Kidney (tissue), 14 donors: ENCODE measurements around the gene NFIA. TPM values are rescaled to one million over a fixed set of nuclear protein-coding genes. Genes with fewer than 3 reads are reported as not detected.

Experiments
- DNase-seq, 5 donors: peaks; one replicate each; pipeline ENCODE4 v3.0.0-alpha.2; 2013 to 2020
- FAIRE-seq: peaks from 2 replicates; lab custom pipeline; 2012; peaks lifted over from hg19 to GRCh38; lab: Jason Lieb, UNC
- H3K27ac ChIP-seq, 2 donors: one replicate each; pipeline ENCODE4 v1.7.0; 2013; ENCODE audit warnings: low read depth in 2 of 2, low read length in 2 of 2, inconsistent platforms in 1 of 2
- H3K27me3 ChIP-seq: one replicate; pipeline ENCODE4 v1.7.1; 2013; ENCODE audit warnings: low read length, inconsistent platforms; ENCODE audit not compliant: control insufficient read depth, insufficient read depth
- H3K36me3 ChIP-seq, 3 donors: one replicate each; pipeline versions ENCODE4 v1.7.0 to v1.7.1; 2013; ENCODE audit warnings: low read length in 3 of 3, control low read depth in 1 of 3, inconsistent platforms in 1 of 3; ENCODE audit not compliant: insufficient read depth in 3 of 3, control insufficient read depth in 2 of 3
- H3K4me1 ChIP-seq, 3 donors: one replicate each; pipeline versions ENCODE4 v1.7.0 to v1.7.1; 2013; ENCODE audit warnings: low read length in 3 of 3, inconsistent platforms in 1 of 3, low read depth in 1 of 3; ENCODE audit not compliant: control insufficient read depth in 2 of 3, insufficient read depth in 2 of 3
- H3K4me3 ChIP-seq, 3 donors: one replicate each; pipeline versions ENCODE4 v1.7.0 to v1.8.1; 2013; ENCODE audit warnings: low read length in 3 of 3, control low read depth in 1 of 3, inconsistent platforms in 1 of 3
- H3K9ac ChIP-seq, 3 donors: one replicate each; pipeline versions ENCODE4 v1.7.0 to v1.7.1; 2013; ENCODE audit warnings: low read length in 3 of 3, control low read depth in 1 of 3, inconsistent platforms in 1 of 3
- H3K9me3 ChIP-seq, 3 donors: one replicate each; pipeline versions ENCODE4 v1.7.0 to v1.7.1; 2013; ENCODE audit warnings: low read length in 3 of 3, control low read depth in 1 of 3, inconsistent platforms in 1 of 3; ENCODE audit not compliant: control insufficient read depth in 2 of 3, insufficient read depth in 1 of 3
- intact Hi-C: fragments of 100-400 bp; cut with DNase I; formaldehyde crosslinking; loops from one replicate; pipeline ENCODE4 v1.11.1; 2022
- polyA plus RNA-seq: library from polyadenylated mRNA; stranded (reverse); fragments of 350-450 nt; fragmentation: Illumina TruSeq; extraction: RNeasy Lipid Tissue Mini Kit (QIAGEN cat#74804); gene quantifications from one replicate; pipeline ENCODE4 v1.2.3, GENCODE V29; 2014; ENCODE audit warnings: low read depth, low replicate concordance; ENCODE audit not compliant: insufficient read depth
- total RNA-seq: library from RNA; stranded (reverse); fragmentation: NEBNext Ultra II Directional; extraction: Animal tissue kit (Norgen Biotek cat#: 25700); gene quantifications from one replicate; pipeline ENCODE4 v1.2.1, GENCODE V29; 2021
- TF ChIP-seq, protein P1 (sequence below): IDR thresholded peaks from 3 replicates; pipeline ENCODE4 v1.5.1; 2012; ENCODE audit warnings: mild to moderate bottlenecking, moderate library complexity, borderline replicate concordance; ENCODE audit not compliant: insufficient read depth; ENCODE audit errors: extremely low read depth
- donor health status: control.
- donor health status: control.
- donor health status: control.
- donor health status: control.
- donor health status: control.
- donor health status: DM: yes; HTN: yes; CAD: no.
- donor health status: Normal renal cell carcinoma (clear cell type).

The NFIA gene
- total and polyA plus RNA-seq, 2 donors from 2014 or later = 4.8 to 87.5 TPM

DNA sequence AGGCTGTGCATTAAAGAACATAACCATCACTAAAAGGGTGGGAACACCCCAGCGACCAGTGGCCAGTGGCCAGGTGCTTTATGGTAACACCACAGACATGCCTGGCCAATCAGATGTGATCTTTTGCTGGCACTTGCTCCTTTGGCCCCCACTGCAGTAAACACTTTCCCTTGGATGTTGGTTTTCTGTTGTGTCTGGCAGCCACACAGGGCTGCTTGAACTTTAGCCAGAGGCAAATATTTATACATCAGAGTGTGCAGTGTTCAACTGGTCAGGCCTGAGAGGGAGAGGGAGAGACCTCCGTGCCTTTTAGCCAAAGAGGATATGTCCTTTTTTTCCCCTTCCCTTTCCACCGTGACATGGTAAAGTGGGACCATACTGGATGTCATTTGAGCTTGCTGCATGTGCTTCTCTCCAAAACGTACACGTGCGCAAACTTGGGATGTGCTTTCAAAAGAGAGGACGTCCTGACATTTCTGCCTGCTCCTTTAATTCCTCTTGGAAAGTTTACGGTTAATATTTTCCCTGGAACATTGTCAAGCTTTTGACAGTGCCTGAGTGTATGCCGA, 101.2 kb downstream of the NFIA start:
- FAIRE-seq = no peak
- TF ChIP-seq, protein P1, sequence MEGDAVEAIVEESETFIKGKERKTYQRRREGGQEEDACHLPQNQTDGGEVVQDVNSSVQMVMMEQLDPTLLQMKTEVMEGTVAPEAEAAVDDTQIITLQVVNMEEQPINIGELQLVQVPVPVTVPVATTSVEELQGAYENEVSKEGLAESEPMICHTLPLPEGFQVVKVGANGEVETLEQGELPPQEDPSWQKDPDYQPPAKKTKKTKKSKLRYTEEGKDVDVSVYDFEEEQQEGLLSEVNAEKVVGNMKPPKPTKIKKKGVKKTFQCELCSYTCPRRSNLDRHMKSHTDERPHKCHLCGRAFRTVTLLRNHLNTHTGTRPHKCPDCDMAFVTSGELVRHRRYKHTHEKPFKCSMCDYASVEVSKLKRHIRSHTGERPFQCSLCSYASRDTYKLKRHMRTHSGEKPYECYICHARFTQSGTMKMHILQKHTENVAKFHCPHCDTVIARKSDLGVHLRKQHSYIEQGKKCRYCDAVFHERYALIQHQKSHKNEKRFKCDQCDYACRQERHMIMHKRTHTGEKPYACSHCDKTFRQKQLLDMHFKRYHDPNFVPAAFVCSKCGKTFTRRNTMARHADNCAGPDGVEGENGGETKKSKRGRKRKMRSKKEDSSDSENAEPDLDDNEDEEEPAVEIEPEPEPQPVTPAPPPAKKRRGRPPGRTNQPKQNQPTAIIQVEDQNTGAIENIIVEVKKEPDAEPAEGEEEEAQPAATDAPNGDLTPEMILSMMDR = no peak
- Histone ChIP-seq H3K4me1 (peaks cover 0 to 29% (median 11%) of the 10 kb centered on the region in 3 donors), H3K9ac (peak overlapping the region in 2 of 3 donors; percentile 45 to 56), H3K9me3 (no peaks in the 10 kb centered on the region), H3K36me3 (no peaks in the 10 kb centered on the region), H3K27ac (peak overlapping the region; percentile 80 to 86), H3K4me3 (peak overlapping the region; percentile 70 to 76 (median 71)), H3K27me3 (no peaks in the 10 kb centered on the region)
- intact Hi-C loops = no loop called here
- peak; percentile 41 to 88 (median 61) for DNase-seq

DNA sequence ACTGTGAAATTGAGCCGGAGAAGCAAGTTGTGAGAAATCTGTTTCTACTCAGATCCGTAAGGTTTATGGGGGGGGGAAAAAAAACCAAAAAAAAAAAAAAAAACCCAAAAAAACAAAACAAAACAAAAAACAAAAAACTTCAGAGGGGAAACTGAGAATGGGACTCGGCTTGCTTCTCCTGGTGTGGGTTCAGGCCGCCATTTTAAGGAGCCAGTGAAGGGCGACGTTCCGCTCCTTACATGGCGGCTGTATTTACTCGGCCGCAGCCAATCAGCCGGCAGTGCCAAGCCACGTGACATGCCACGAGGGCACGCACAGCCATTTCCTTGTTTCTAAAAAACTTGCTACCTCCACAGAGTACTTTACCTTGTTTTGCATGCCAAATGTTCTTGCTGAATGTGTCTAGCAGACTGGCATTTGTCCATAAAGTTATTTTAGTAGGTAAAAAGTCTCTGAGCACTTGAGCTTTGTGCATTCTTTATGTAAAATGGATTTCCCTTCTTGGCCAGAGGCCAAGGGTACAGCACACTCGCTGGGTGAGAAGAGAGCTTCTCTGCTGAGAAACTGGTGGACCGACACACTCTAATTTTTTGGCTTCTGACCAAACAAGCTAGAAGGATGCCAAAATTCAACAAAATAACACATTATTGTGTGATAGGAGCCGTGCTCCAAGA, 101.8 kb downstream of the NFIA start:
- Histone ChIP-seq H3K27me3 (no peaks in the 10 kb centered on the region), H3K9me3 (no peaks in the 10 kb centered on the region), H3K36me3 (no peaks in the 10 kb centered on the region), H3K4me3 (peak overlapping the region; percentile 70 to 76 (median 71)), H3K27ac (peak overlapping the region; percentile 80 to 86), H3K4me1 (peaks cover 0 to 29% (median 11%) of the 10 kb centered on the region in 3 donors), H3K9ac (peak overlapping the region; percentile 34 to 63 (median 45))
- FAIRE-seq (peak; percentile 58), DNase-seq (peak; percentile 75 to 98 (median 91))
- intact Hi-C loops = no loop called here
- TF ChIP-seq, protein P1 = no peak

- peak overlapping the region; percentile 80 to 86 for H3K27ac ChIP-seq
- no peaks in the 10 kb centered on the region for H3K27me3 ChIP-seq
- peak overlapping the region; percentile 16 to 63 (median 34) for H3K9ac ChIP-seq
- intact Hi-C loops = no loop called here
- FAIRE-seq = no peak
- TF ChIP-seq, protein P1 = no peak
- peak overlapping the region; percentile 70 to 76 (median 71) for H3K4me3 ChIP-seq
- H3K9me3 ChIP-seq = no peaks in the 10 kb centered on the region
- no peak for DNase-seq
- peaks cover 0 to 29% (median 11%) of the 10 kb centered on the region in 3 donors for H3K4me1 ChIP-seq
- no peaks in the 10 kb centered on the region for H3K36me3 ChIP-seq
These were observed 102.3 kb downstream of the NFIA start for GRCh38 chr1:61184714-61185106.
